SK-N-MC (cell line): ENCODE measurements around the gene RPL10.
"Not testable (repeated sequence)": the region's sequence is repeated elsewhere in the genome, so short reads cannot be mapped to it uniquely, and the experiment has no call there.

Source experiments
- DNase-seq: peaks from one replicate; pipeline ENCODE4 v3.0.0-alpha.2; 2011; ENCODE audit warnings: low read depth, low spot score
- H3K27ac ChIP-seq: fragments of 200-600 bp; sonication (generic); 2 replicates; pipeline ENCODE4 v1.5.1; 2016; ENCODE audit warnings: mixed run types
- H3K36me3 ChIP-seq: fragments of 200-600 bp; sonication (generic); 2 replicates; pipeline ENCODE4 v1.6.1; 2017; ENCODE audit warnings: antibody characterized with exemption, low read length, mixed read lengths; ENCODE audit not compliant: insufficient read depth
- H3K4me3 ChIP-seq: fragments of 200-600 bp; sonication (generic); 2 replicates; pipeline ENCODE4 v1.5.1; 2016
- H3K9ac ChIP-seq: fragments of 200-600 bp; sonication (generic); 2 replicates; pipeline ENCODE4 v1.8.0; 2017; ENCODE audit warnings: mixed run types, mixed read lengths; ENCODE audit not compliant: insufficient read length
- H3K9me3 ChIP-seq: fragments of 200-600 bp; sonication (generic); 2 replicates; pipeline ENCODE4 v1.6.1; 2017; ENCODE audit warnings: low read depth, mild to moderate bottlenecking, antibody characterized with exemption, low read length, moderate library complexity, mixed read lengths
- EZH2 ChIP-seq: fragments of 200-600 bp; sonication (generic); IDR thresholded peaks from one replicate; pipeline ENCODE4 v1.6.1; 2017; ENCODE audit warnings: antibody characterized with exemption
- FOXP2 ChIP-seq: optimal IDR thresholded peaks from 2 replicates; pipeline ENCODE3; 2011; ENCODE audit warnings: mild to moderate bottlenecking, moderate library complexity; ENCODE audit not compliant: insufficient read depth; ENCODE audit errors: extremely low read length, control extremely low read depth
- POLR2AphosphoS5 ChIP-seq: IDR thresholded peaks from 2 replicates; pipeline ENCODE4 v1.6.1; 2012; ENCODE audit warnings: mild to moderate bottlenecking, low read depth, low read length, borderline replicate concordance

The RPL10 gene

DNA sequence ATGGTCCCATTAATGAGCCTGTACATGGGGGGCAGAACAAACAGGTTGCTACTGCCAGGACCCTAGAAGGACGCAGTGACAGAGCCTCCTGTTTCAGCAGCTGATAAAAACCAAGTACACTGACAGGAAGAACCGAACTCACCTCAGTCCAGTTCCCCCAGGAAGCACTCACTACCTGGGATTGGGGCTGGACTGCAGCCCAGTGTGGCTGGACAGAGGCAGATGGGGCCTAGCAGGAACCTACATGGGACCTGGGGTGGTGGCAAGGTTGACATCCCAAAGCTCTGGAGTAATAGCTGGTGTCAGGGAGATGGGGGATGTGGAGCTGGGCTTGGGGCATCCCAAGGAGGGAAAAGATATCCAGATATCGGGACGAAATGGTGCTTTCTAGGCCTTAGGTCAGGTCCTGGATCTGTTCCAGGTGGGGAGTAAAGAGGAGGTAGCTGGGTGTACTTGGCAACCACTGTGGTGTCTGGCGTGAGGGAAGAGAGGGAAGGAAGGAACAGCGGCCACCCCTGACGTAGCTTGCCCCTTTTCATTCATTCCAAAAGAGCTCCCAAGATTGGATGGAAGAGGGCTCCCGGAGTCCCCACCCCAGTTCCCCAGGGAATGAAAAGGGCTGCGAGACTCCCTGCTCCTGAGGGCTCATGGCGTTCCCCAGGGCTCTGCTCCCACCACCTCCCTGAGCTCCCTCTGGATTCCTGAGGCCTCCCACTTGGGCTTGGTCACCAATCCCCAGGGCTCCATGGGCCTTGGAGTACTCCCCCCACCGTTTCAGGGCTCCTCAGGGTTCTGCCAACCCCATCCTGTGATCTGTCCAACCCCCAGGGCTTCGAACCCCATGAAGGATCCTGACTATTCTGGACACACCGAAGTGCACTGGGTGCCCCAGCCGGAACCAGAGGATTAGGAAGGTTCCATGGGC is 14.6 kb upstream of the RPL10 start:
- H3K4me3 ChIP-seq, result no peak overlapping the region
- no peak for DNase-seq
- H3K36me3 ChIP-seq, result no peaks in the 10 kb centered on the region; the same call in 1 of the 2 replicates
- no peaks in the 10 kb centered on the region for H3K9me3 ChIP-seq
- TF ChIP-seq FOXP2 (no peak), POLR2AphosphoS5 (no peak)
- no peak overlapping the region for H3K9ac ChIP-seq
- H3K27ac ChIP-seq, result no peak overlapping the region

DNA sequence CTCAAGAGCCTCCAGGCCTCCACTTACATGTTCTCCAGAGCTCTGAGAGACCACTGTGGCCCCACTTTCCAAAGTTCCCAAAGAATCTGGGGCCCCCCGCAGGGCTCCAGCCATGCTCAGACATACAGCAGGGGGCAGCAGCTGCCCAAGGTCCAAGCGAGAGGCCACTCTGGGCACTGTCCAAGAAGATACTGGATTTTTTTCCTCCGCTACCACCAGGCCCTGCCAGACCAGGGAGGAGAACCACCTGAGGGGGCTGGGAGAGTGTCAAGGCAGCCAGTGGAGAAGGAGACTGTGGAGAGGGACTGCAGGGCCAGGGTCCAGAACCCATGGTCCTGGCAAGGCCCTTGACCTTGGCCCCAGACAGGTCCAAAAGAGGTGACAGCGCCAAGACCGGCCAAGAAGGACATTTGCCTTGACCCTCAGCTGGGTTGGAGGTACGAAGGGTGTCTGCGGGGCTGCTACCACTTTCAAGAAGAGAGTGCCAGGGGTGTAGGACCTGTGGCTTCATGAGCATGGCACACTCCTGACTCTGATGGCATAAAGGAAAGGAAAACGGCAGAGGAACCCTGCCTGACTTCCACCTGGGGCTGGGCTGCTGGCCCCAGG is 13.8 kb upstream of the RPL10 start:
- H3K27ac ChIP-seq, result no peak overlapping the region
- H3K36me3 ChIP-seq, result no peaks in the 10 kb centered on the region; the same call in 1 of the 2 replicates
- DNase-seq, result no peak
- TF ChIP-seq POLR2AphosphoS5 (no peak), FOXP2 (no peak), EZH2 (no peak)
- no peak overlapping the region for H3K9ac ChIP-seq
- H3K4me3 ChIP-seq, result no peak overlapping the region
- H3K9me3 ChIP-seq, result no peaks in the 10 kb centered on the region

DNA sequence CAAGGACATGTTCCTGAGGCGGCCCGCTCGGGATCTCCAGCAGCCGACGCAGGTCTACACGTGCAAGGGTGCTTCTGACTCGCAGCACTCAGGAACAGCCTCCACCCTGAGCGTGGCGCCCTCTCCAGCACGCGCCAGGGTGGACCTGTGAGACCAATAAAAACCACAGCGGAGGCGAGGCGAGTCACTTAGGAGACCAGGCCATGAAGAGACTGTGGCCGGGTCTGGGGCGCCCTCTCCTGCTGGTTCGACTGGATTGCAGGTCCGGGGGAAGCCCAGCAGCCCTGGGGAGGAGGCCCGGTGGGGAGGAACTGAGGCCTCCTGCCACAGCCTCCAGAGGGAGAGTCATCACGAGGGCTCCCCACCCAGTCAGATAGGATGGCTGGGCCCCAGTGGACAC is 10.1 kb upstream of the RPL10 start:
- not testable (repeated sequence) for H3K9me3 ChIP-seq, H3K27ac ChIP-seq, H3K36me3 ChIP-seq, H3K4me3 ChIP-seq, DNase-seq, H3K9ac ChIP-seq

DNA sequence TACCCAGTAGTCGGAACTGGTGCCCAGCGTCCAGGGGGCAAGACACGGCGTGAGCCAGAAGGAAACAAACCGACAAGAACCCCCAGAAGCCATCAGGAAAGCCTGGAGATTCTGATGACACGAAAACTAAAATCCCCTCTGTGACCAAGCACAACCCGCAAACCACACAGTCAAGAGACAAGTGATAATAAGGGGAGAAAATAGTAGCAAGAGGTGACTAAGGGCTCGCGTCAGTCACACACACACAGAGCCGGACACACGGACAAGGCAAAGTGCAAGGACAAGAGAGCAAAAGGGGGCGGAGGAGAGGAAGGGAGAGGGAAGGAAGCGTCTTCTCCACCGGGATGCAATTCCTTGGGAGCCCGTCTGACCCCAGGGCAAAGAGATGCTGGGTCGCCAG is 9.5 kb upstream of the RPL10 start:
- H3K9me3 ChIP-seq, H3K36me3 ChIP-seq, H3K4me3 ChIP-seq: not testable (repeated sequence)

DNA sequence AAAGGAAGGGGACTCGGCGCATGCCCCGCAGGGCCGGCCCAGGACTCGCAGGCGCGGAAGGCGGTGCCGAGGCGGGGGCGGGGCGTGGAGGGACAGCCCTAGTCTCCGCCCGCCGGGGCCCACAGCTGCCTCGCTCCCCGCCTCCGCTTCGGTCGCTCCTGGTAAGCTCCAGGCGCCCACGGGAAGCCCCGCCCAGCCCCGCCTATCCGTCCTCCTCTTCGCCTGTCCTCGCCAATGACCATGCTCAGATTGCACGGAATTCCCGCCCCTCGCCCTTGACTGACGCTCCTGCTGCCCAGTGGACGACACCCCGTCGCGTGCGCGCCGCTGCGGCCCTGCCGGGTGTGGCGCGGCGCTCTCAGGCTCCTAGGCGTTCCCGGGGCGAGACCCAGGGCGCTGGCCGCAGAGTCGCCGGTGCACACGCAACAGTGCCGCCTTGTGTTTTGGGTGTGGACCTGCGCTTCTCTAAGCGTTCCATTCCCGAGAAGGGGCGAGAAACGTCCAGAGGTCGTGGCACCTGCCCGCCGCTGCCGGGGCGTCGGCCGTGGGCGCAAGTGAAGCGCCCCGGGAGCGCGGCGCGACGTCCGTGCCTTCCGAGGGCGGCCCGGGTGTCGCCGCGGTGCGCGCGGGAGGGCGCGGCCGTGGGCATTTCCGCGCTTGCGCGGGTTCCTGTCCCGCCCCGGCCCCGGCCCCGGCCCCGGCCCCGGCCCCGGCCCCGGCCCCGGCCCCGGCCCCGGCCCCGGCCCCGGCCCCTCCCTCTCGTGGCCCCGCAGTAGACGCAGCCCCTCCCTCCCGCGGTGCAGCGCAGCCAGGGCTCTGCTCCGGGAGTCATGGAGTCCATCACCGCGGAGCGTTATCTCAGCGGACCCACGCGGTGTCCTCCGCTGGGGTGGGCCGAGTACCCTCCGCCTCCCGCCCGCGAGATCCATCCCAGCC is 8.1 kb upstream of the RPL10 start:
- not testable (repeated sequence) for H3K27ac ChIP-seq, DNase-seq, H3K9ac ChIP-seq, H3K4me3 ChIP-seq, H3K36me3 ChIP-seq, H3K9me3 ChIP-seq

More for the DNA sequence above, 9.5 kb upstream of the RPL10 start:
- not testable (repeated sequence) for H3K9ac ChIP-seq, H3K27ac ChIP-seq, DNase-seq

DNA sequence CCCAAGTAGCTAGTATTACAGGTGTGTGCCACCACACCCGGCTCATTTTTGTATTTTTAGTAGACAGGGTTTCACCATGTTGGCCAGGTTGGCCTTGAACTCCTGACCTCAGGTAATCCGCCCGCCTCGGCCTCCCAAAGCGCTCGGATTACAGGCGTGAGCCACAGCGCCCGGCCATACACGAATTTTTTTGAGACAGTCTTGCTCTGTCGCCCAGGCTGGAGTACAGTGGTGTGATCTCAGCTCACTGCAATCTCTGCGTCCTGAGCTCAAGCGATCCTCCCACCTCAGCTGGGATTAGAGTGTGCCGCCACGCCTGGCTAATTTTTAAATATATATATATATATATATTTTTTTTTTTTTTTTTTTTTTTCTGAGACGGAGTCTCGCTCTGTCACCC is 1.8 kb upstream of the RPL10 start:
- DNase-seq, H3K27ac ChIP-seq, H3K4me3 ChIP-seq, H3K9me3 ChIP-seq, H3K9ac ChIP-seq: not testable (repeated sequence)
- H3K36me3 ChIP-seq, result peaks cover 26% of the 10 kb centered on the region

DNA sequence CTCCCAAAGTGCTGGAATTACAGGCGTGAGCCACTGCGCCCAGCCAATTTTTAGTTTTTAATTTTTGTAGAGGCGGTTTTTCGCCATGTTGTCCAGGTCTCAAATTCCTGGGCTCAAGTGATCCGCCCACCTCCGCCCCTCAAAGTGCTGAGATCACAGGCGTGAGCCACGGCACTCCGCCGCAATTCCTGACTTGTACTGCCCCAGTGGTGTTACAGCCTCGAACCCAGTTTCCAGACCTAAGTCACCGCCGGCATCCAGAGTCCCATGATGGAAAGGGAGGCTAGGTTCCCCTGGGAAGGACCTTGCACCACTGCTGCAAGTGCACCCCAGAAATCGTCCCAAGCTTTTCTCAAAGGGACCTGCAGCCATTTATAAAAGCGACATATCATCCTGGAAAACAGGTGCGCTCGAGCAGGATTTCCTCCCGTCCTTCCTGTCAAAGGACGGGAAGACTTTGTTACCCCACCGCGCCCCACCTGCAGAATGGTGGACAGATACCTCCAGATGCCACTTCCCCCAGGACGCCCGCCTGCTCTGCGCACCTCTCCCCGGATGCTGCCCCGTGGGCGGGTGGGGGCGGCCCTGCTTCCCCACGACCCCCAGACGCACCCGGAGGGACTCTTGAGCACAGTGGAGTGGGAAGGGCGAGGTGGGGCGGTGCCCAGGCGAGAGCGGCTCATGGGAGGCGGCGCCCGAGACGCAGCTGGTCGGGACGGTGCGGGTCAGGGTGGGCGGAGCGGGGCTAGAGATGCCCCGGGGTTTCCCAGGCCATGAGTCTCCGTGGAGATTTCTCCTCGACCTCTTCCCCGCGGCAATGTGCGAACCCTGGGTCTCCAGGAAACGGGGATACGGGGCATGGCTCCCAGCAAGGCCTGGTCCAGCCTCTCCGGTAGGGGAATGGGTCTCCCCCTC is 947 bp upstream of the RPL10 start:
- Histone ChIP-seq H3K9ac (peak overlapping the region; percentile 93), H3K27ac (peak overlapping the region; percentile 86), H3K4me3 (peak overlapping the region; percentile 94), H3K36me3 (peaks cover 26% of the 10 kb centered on the region), H3K9me3 (no peaks in the 10 kb centered on the region)
- TF ChIP-seq EZH2 (no peak), FOXP2 (no peak), POLR2AphosphoS5 (no peak)
- DNase-seq, result no peak
